GM23338 (cell line): ENCODE data around the gene PEPD. TPM values are rescaled to one million over a fixed set of nuclear protein-coding genes. Genes with fewer than 3 reads are reported as not detected.

ENCODE experiments used
- ATAC-seq: fragments of 200-7000 bp; cut with Tn5 transposase; 3 replicates; pipeline ENCODE4 v1.9.1; 2020
- DNase-seq: peaks from one replicate; pipeline ENCODE4 v3.0.0-alpha.2; 2015; ENCODE audit warnings: low spot score
- H2AFZ ChIP-seq: fragments of 200-600 bp; sonication (generic); 2 replicates; pipeline ENCODE4 v1.8.0; 2016; ENCODE audit warnings: antibody characterized with exemption, mild to moderate bottlenecking, moderate library complexity
- H3F3A ChIP-seq: fragments of 200-600 bp; sonication (generic); replicated peaks from 2 replicates; pipeline ENCODE4 v1.8.0; 2017; ENCODE audit warnings: antibody characterized with exemption, mixed run types, low read depth
- H3K27ac ChIP-seq: fragments of 200-600 bp; sonication (generic); 2 replicates; pipeline ENCODE4 v1.6.1; 2016; ENCODE audit warnings: low read depth
- H3K27me3 ChIP-seq: fragments of 200-600 bp; sonication (generic); 2 replicates; pipeline ENCODE4 v1.8.0; 2016; ENCODE audit warnings: mild to moderate bottlenecking, mixed run types, moderate library complexity; ENCODE audit not compliant: insufficient read depth
- H3K36me3 ChIP-seq: fragments of 200-600 bp; sonication (generic); 2 replicates; pipeline ENCODE4 v1.8.0; 2016; ENCODE audit warnings: mild to moderate bottlenecking; ENCODE audit not compliant: insufficient read depth
- H3K4me1 ChIP-seq: fragments of 200-600 bp; sonication (generic); 2 replicates; pipeline ENCODE4 v1.8.0; 2016; ENCODE audit warnings: mild to moderate bottlenecking, moderate library complexity; ENCODE audit not compliant: insufficient read depth
- H3K4me2 ChIP-seq: fragments of 200-600 bp; sonication (generic); 2 replicates; pipeline ENCODE4 v1.7.1; 2017; ENCODE audit warnings: mixed run types
- H3K4me3 ChIP-seq: fragments of 200-600 bp; sonication (generic); 2 replicates; pipeline ENCODE4 v1.6.1; 2016; ENCODE audit warnings: mixed run types
- H3K79me2 ChIP-seq: fragments of 200-600 bp; sonication (generic); replicated peaks from 2 replicates; pipeline ENCODE4 v1.8.0; 2017; ENCODE audit warnings: mild to moderate bottlenecking; ENCODE audit not compliant: insufficient read depth
- H3K9me2 ChIP-seq: fragments of 200-600 bp; sonication (generic); 2 replicates; pipeline ENCODE4 v1.8.0; 2017; ENCODE audit not compliant: insufficient read depth
- H4K20me1 ChIP-seq: fragments of 200-600 bp; sonication (generic); replicated peaks from 2 replicates; pipeline ENCODE4 v1.8.0; 2017; ENCODE audit warnings: mild to moderate bottlenecking; ENCODE audit not compliant: insufficient read depth
- H3K27ac Mint-ChIP-seq: 2 replicates; pipeline ENCODE4 v1.8.0; 2020; ENCODE audit warnings: inconsistent platforms, mild to moderate bottlenecking, moderate library complexity, mixed read lengths
- H3K27me3 Mint-ChIP-seq: 3 replicates; pipeline ENCODE4 v1.8.0; 2022; ENCODE audit warnings: low read depth, mild to moderate bottlenecking, moderate library complexity, mixed read lengths, inconsistent platforms; ENCODE audit not compliant: insufficient read depth, poor library complexity
- H3K36me3 Mint-ChIP-seq: 3 replicates; pipeline ENCODE4 v1.8.0; 2021; ENCODE audit warnings: low read depth, mild to moderate bottlenecking, inconsistent platforms, moderate library complexity, mixed read lengths
- H3K4me1 Mint-ChIP-seq: 3 replicates; pipeline ENCODE4 v1.8.0; 2020; ENCODE audit warnings: mild to moderate bottlenecking, inconsistent platforms, mixed read lengths
- H3K4me3 Mint-ChIP-seq: 3 replicates; pipeline ENCODE4 v1.8.0; 2021; ENCODE audit warnings: moderate library complexity, mild to moderate bottlenecking, inconsistent platforms, mixed read lengths
- H3K9me3 Mint-ChIP-seq: 3 replicates; pipeline ENCODE4 v1.8.0; 2020; ENCODE audit warnings: moderate library complexity, mild to moderate bottlenecking, inconsistent platforms, mixed read lengths
- CREB1 ChIP-seq: fragments of 250-450 bp; sonication (Bioruptor Pico); IDR thresholded peaks from 2 replicates; pipeline ENCODE4 v1.5.0; 2020; ENCODE audit warnings: low read depth, mild to moderate bottlenecking, moderate library complexity
- ETS1 ChIP-seq: IDR thresholded peaks from 2 replicates; pipeline ENCODE4 v1.6.1; 2016; ENCODE audit warnings: antibody characterized with exemption
- EZH2 ChIP-seq: fragments of 200-600 bp; sonication (generic); IDR thresholded peaks from one replicate; pipeline ENCODE4 v1.8.0; 2017; ENCODE audit warnings: antibody characterized with exemption, mild to moderate bottlenecking, low read depth; ENCODE audit not compliant: unreplicated experiment
- EZH2phosphoT487 ChIP-seq: fragments of 200-600 bp; sonication (generic); IDR thresholded peaks from one replicate; pipeline ENCODE4 v1.8.1; 2018; ENCODE audit warnings: antibody characterized with exemption; ENCODE audit not compliant: unreplicated experiment
- JUNB ChIP-seq: IDR thresholded peaks from one replicate; pipeline ENCODE4 v1.6.1; 2016; ENCODE audit warnings: antibody characterized with exemption; ENCODE audit not compliant: unreplicated experiment
- NANOG ChIP-seq: IDR thresholded peaks from 2 replicates; pipeline ENCODE4 v1.6.1; 2016; ENCODE audit warnings: antibody characterized with exemption, borderline replicate concordance
- POLR2AphosphoS5 ChIP-seq: IDR thresholded peaks from 2 replicates; pipeline ENCODE4 v1.6.1; 2016; ENCODE audit warnings: antibody characterized with exemption, low read depth
- REST ChIP-seq: IDR thresholded peaks from one replicate; pipeline ENCODE4 v1.6.1; 2018; ENCODE audit warnings: antibody characterized with exemption; ENCODE audit not compliant: unreplicated experiment
- STAT1 ChIP-seq: IDR thresholded peaks from one replicate; pipeline ENCODE4 v1.6.1; 2016; ENCODE audit warnings: antibody characterized with exemption; ENCODE audit not compliant: unreplicated experiment
- ZNF114 ChIP-seq: fragments of 250-450 bp; sonication (Bioruptor Pico); IDR thresholded peaks from 2 replicates; pipeline ENCODE4 v1.5.0; 2020; ENCODE audit warnings: mild to moderate bottlenecking, moderate library complexity
- ZNF331 ChIP-seq: fragments of 250-450 bp; sonication (Bioruptor Pico); IDR thresholded peaks from 2 replicates; pipeline ENCODE4 v1.5.0; 2020; ENCODE audit warnings: low read depth, mild to moderate bottlenecking, moderate library complexity
- polyA plus RNA-seq: library from polyadenylated mRNA; unstranded; fragments of >200 nt; fragmentation: Nextera tagmentation; extraction: Ambion mirVana; gene quantifications from 2 replicates; pipeline ENCODE4 v1.2.1, GENCODE V29; 2016
- total RNA-seq: library from RNA; depleted of rRNA; stranded (reverse); fragments of >200 nt; shearing (Covaris generic); gene quantifications from 2 replicates; pipeline ENCODE4 v1.2.3, GENCODE V29; 2014
- TF ChIP-seq, protein P1 (sequence below): fragments of 250-450 bp; sonication (Bioruptor Pico); IDR thresholded peaks from 2 replicates; pipeline ENCODE4 v1.5.0; 2020; ENCODE audit warnings: mild to moderate bottlenecking, moderate library complexity
- TF ChIP-seq, protein P2 (sequence below), 2 experiments: fragments of 200-600 bp in 1 of 2; sonication (generic) in 1 of 2; conservative IDR thresholded peaks; 2 replicates each; pipeline versions ENCODE4 v1.5.1 to v1.6.1; 2016 to 2017; ENCODE audit warnings: antibody characterized with exemption in 2 of 2, low read depth in 2 of 2, mild to moderate bottlenecking in 2 of 2, moderate library complexity in 1 of 2

The PEPD gene
- total and polyA plus RNA-seq, 2 experiments from 2014 or later = 81.7 to 89.2 TPM

GRCh38 chr19:33561261-33561660, 39.7 kb upstream of the PEPD start:
- H3K36me3 Mint-ChIP-seq = no peaks in the 10 kb centered on the region
- Histone ChIP-seq H3K4me1 (peaks cover 16% of the 10 kb centered on the region), H2AFZ (no peak overlapping the region), H3K4me2 (no peak overlapping the region), H4K20me1 (no peaks in the 10 kb centered on the region), H3K27me3 (no peaks in the 10 kb centered on the region), H3K9me2 (no peaks in the 10 kb centered on the region), H3K4me3 (no peak overlapping the region), H3K79me2 (no peaks in the 10 kb centered on the region), H3K36me3 (no peaks in the 10 kb centered on the region), H3F3A (0 out of 2 replicates have a peak, but pooled peaks cover 8% of the 10 kb centered on the region), H3K27ac (no peak overlapping the region)
- no peak for TF ChIP-seq STAT1
- TF ChIP-seq JUNB = no peak
- TF ChIP-seq, protein P1, sequence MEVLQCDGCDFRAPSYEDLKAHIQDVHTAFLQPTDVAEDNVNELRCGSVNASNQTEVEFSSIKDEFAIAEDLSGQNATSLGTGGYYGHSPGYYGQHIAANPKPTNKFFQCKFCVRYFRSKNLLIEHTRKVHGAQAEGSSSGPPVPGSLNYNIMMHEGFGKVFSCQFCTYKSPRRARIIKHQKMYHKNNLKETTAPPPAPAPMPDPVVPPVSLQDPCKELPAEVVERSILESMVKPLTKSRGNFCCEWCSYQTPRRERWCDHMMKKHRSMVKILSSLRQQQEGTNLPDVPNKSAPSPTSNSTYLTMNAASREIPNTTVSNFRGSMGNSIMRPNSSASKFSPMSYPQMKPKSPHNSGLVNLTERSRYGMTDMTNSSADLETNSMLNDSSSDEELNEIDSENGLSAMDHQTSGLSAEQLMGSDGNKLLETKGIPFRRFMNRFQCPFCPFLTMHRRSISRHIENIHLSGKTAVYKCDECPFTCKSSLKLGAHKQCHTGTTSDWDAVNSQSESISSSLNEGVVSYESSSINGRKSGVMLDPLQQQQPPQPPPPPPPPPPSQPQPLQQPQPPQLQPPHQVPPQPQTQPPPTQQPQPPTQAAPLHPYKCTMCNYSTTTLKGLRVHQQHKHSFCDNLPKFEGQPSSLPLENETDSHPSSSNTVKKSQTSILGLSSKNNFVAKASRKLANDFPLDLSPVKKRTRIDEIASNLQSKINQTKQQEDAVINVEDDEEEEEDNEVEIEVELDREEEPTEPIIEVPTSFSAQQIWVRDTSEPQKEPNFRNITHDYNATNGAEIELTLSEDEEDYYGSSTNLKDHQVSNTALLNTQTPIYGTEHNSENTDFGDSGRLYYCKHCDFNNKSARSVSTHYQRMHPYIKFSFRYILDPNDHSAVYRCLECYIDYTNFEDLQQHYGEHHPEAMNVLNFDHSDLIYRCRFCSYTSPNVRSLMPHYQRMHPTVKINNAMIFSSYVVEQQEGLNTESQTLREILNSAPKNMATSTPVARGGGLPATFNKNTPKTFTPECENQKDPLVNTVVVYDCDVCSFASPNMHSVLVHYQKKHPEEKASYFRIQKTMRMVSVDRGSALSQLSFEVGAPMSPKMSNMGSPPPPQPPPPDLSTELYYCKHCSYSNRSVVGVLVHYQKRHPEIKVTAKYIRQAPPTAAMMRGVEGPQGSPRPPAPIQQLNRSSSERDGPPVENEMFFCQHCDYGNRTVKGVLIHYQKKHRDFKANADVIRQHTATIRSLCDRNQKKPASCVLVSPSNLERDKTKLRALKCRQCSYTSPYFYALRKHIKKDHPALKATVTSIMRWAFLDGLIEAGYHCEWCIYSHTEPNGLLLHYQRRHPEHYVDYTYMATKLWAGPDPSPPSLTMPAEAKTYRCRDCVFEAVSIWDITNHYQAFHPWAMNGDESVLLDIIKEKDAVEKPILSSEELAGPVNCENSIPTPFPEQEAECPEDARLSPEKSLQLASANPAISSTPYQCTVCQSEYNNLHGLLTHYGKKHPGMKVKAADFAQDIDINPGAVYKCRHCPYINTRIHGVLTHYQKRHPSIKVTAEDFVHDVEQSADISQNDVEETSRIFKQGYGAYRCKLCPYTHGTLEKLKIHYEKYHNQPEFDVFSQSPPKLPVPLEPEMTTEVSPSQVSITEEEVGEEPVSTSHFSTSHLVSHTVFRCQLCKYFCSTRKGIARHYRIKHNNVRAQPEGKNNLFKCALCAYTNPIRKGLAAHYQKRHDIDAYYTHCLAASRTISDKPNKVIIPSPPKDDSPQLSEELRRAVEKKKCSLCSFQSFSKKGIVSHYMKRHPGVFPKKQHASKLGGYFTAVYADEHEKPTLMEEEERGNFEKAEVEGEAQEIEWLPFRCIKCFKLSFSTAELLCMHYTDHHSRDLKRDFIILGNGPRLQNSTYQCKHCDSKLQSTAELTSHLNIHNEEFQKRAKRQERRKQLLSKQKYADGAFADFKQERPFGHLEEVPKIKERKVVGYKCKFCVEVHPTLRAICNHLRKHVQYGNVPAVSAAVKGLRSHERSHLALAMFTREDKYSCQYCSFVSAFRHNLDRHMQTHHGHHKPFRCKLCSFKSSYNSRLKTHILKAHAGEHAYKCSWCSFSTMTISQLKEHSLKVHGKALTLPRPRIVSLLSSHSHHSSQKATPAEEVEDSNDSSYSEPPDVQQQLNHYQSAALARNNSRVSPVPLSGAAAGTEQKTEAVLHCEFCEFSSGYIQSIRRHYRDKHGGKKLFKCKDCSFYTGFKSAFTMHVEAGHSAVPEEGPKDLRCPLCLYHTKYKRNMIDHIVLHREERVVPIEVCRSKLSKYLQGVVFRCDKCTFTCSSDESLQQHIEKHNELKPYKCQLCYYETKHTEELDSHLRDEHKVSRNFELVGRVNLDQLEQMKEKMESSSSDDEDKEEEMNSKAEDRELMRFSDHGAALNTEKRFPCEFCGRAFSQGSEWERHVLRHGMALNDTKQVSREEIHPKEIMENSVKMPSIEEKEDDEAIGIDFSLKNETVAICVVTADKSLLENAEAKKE (CRISPR knock-in tag) = no peak
- TF ChIP-seq EZH2phosphoT487 = no peak
- TF ChIP-seq ZNF331 (CRISPR knock-in tag) = no peak
- TF ChIP-seq, protein P2, sequence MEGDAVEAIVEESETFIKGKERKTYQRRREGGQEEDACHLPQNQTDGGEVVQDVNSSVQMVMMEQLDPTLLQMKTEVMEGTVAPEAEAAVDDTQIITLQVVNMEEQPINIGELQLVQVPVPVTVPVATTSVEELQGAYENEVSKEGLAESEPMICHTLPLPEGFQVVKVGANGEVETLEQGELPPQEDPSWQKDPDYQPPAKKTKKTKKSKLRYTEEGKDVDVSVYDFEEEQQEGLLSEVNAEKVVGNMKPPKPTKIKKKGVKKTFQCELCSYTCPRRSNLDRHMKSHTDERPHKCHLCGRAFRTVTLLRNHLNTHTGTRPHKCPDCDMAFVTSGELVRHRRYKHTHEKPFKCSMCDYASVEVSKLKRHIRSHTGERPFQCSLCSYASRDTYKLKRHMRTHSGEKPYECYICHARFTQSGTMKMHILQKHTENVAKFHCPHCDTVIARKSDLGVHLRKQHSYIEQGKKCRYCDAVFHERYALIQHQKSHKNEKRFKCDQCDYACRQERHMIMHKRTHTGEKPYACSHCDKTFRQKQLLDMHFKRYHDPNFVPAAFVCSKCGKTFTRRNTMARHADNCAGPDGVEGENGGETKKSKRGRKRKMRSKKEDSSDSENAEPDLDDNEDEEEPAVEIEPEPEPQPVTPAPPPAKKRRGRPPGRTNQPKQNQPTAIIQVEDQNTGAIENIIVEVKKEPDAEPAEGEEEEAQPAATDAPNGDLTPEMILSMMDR (conservative IDR thresholded peaks at IDR 0.05; ENCODE audit: low read depth in 2 of 2) = no peak
- TF ChIP-seq ZNF114 = no peak
- TF ChIP-seq POLR2AphosphoS5 = no peak
- no peak for TF ChIP-seq EZH2
- TF ChIP-seq CREB1 (CRISPR knock-in tag) = no peak
- TF ChIP-seq ETS1 = no peak
- TF ChIP-seq REST = no peak
- TF ChIP-seq NANOG = no peak
- H3K27ac Mint-ChIP-seq = no peak overlapping the region
- no peak overlapping the region for H3K4me3 Mint-ChIP-seq
- ATAC-seq (no peak), DNase-seq (no peak)
- H3K4me1 Mint-ChIP-seq = peaks cover 19% of the 10 kb centered on the region
- H3K9me3 Mint-ChIP-seq = no peaks in the 10 kb centered on the region
- H3K27me3 Mint-ChIP-seq = peaks cover 6% of the 10 kb centered on the region
